Activated naive CD8-positive, alpha-beta T cell (primary cell): Measurements from ENCODE around the gene SMNDC1.
"Not testable (repeated sequence)": the region's sequence is repeated elsewhere in the genome, so short reads cannot be mapped to it uniquely, and the experiment has no call there.

Experiments used
- H3K27ac Mint-ChIP-seq: one replicate; pipeline ENCODE4 v1.8.0; 2021; ENCODE audit warnings: mixed read lengths
- H3K27me3 Mint-ChIP-seq: one replicate; pipeline ENCODE4 v1.8.0; 2021; ENCODE audit warnings: mixed read lengths
- H3K36me3 Mint-ChIP-seq: one replicate; pipeline ENCODE4 v1.8.0; 2021; ENCODE audit warnings: mixed read lengths
- H3K4me1 Mint-ChIP-seq: one replicate; pipeline ENCODE4 v1.8.0; 2021; ENCODE audit warnings: low read depth, mixed read lengths
- H3K4me3 Mint-ChIP-seq: one replicate; pipeline ENCODE4 v1.8.0; 2021; ENCODE audit warnings: mild to moderate bottlenecking, mixed read lengths
- H3K9me3 Mint-ChIP-seq: one replicate; pipeline ENCODE4 v1.8.0; 2021; ENCODE audit warnings: low read depth, mixed read lengths

Gene SMNDC1

GRCh38 chr10:110260746-110261477, 43.8 kb downstream of the SMNDC1 start:
- H3K9me3 Mint-ChIP-seq: no peaks in the 10 kb centered on the region
- H3K27ac Mint-ChIP-seq: no peak overlapping the region
- no peaks in the 10 kb centered on the region for H3K4me1 Mint-ChIP-seq
- H3K36me3 Mint-ChIP-seq: peaks cover 4% of the 10 kb centered on the region
- H3K27me3 Mint-ChIP-seq: no peaks in the 10 kb centered on the region
- no peak overlapping the region for H3K4me3 Mint-ChIP-seq

- H3K27ac Mint-ChIP-seq: no peak overlapping the region
- peaks cover 5% of the 10 kb centered on the region for H3K4me1 Mint-ChIP-seq
- H3K36me3 Mint-ChIP-seq: peaks cover 14% of the 10 kb centered on the region
- no peak overlapping the region for H3K4me3 Mint-ChIP-seq
- no peaks in the 10 kb centered on the region for H3K27me3 Mint-ChIP-seq
- peaks cover 8% of the 10 kb centered on the region for H3K9me3 Mint-ChIP-seq
Observed at GRCh38 chr10:110259317-110259716, 45.4 kb downstream of the SMNDC1 start.

DNA sequence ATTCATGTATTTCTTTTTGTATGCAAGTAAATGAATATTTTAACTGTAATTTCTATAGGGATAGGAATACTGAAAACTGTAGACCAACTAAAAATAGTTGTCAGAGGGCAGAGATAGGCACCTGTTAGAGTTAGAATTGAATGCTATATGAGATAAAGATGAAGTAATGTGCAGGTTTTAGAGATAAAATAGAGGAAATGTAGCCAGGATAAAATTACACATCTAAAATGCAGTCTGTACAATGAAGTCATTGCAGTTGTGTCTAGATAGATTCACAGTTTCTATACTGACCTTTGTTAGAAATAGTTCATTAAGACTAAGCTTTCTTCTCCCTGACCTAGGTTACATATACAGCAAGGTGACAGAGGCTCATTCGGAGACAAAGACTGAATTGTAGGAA, 46.2 kb downstream of the SMNDC1 start:
- peaks cover 8% of the 10 kb centered on the region for H3K9me3 Mint-ChIP-seq
- no peaks in the 10 kb centered on the region for H3K27me3 Mint-ChIP-seq
- H3K27ac Mint-ChIP-seq: no peak overlapping the region
- H3K4me1 Mint-ChIP-seq: peaks cover 8% of the 10 kb centered on the region
- H3K36me3 Mint-ChIP-seq: peaks cover 16% of the 10 kb centered on the region
- H3K4me3 Mint-ChIP-seq: no peak overlapping the region

DNA sequence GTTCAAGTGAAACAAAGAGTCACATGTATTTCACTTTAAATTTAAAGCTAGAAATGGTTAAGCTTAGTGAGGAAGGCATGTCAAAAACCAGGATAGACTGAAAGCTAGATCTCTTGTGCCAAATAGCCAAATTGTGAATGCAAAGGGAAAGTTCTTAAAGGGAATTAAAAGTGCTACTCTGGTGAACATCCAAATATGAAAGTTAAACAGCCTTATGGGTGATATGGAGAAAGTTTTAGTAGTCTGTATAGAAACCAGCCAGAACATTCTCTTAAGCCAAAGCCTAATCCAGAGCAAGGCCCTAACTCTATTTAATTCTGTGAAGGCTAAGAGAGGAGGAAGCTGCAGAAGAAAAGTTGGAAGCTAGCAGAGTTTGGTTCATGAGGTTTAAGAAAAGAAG, 50.3 kb downstream of the SMNDC1 start:
- Mint-ChIP-seq H3K27me3 (no peaks in the 10 kb centered on the region), H3K4me1 (peaks cover 29% of the 10 kb centered on the region), H3K9me3 (peaks cover 8% of the 10 kb centered on the region), H3K36me3 (peaks cover 19% of the 10 kb centered on the region), H3K4me3 (no peak overlapping the region), H3K27ac (no peak overlapping the region)

DNA sequence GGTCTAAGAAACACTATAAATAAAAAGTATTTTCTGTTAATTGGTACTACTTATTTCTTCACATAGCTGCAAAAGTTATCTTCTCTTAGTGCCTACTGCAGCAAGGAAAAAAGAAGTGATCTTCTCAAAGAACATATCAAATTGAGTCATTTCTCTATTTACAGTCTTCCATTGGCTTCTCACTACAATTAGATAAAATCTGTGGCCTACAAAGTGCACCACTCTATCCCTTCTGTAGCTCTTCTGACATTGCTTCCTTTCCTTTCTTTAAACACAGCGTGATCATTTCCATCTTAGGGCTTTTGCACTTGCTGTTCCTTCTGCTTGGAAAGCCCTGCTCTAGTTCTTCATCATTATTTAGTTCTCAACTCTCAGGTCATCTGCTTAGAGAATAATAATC, 52.6 kb downstream of the SMNDC1 start:
- H3K4me3 Mint-ChIP-seq: no peak overlapping the region
- peaks cover 33% of the 10 kb centered on the region for H3K4me1 Mint-ChIP-seq
- H3K9me3 Mint-ChIP-seq: peaks cover 8% of the 10 kb centered on the region
- H3K27ac Mint-ChIP-seq: no peak overlapping the region
- H3K36me3 Mint-ChIP-seq: peaks cover 19% of the 10 kb centered on the region
- no peaks in the 10 kb centered on the region for H3K27me3 Mint-ChIP-seq

DNA sequence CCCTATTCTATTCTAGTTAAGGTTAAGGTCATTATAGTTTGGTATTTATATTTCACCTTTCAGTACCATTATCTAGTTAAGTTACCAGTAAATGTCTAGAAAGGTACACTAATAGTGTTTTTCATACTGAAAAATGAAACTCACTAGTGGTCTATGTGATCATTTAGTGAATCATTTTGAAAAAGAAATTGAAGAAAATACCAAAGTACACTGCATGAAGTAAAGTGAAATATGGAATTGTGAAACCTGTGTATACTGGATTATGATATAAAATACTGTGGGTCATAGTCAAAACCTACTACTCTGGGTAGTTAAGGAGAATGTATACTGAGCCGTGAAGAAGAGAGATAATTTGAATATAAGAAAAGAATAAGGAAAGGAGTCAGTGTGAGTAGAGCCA, 53.3 kb downstream of the SMNDC1 start:
- peaks cover 22% of the 10 kb centered on the region for H3K36me3 Mint-ChIP-seq

DNA sequence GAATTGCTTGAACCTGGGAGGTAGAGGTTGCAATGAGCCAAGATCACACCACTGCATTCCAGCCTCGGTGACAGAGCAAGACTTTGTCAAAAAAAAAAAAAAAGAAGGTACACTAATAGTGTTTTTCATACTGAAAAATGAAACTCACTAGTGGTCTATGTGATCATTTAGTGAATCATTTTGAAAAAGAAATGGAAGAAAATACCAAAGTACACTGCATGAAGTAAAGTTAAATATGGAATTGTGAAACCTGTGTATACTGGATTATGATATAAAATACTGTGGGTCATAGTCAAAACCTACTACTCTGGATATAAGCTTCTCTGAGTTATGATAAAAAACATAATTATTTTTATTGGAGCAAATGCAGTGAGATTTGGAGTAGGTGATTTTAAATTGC, 55.2 kb downstream of the SMNDC1 start:
- H3K4me3 Mint-ChIP-seq, H3K27ac Mint-ChIP-seq: not testable (repeated sequence)

More for the DNA sequence above, 53.3 kb downstream of the SMNDC1 start:
- H3K4me1 Mint-ChIP-seq: peaks cover 33% of the 10 kb centered on the region
- H3K9me3 Mint-ChIP-seq, H3K27me3 Mint-ChIP-seq: not testable (repeated sequence)
- H3K27ac Mint-ChIP-seq: peak overlapping the region; percentile 25
- H3K4me3 Mint-ChIP-seq: peak overlapping the region; percentile 11

GRCh38 chr10:110247833-110248232, 56.9 kb downstream of the SMNDC1 start:
- H3K27me3 Mint-ChIP-seq, H3K27ac Mint-ChIP-seq, H3K9me3 Mint-ChIP-seq, H3K4me3 Mint-ChIP-seq: not testable (repeated sequence)
- H3K36me3 Mint-ChIP-seq: peaks cover 24% of the 10 kb centered on the region
- peaks cover 27% of the 10 kb centered on the region for H3K4me1 Mint-ChIP-seq

More for the DNA sequence above, 55.2 kb downstream of the SMNDC1 start:
- not testable (repeated sequence) for H3K9me3 Mint-ChIP-seq, H3K27me3 Mint-ChIP-seq
- H3K36me3 Mint-ChIP-seq: peaks cover 27% of the 10 kb centered on the region
- peaks cover 32% of the 10 kb centered on the region for H3K4me1 Mint-ChIP-seq

- Mint-ChIP-seq H3K36me3 (peaks cover 26% of the 10 kb centered on the region), H3K27ac (no peak overlapping the region), H3K9me3 (no peaks in the 10 kb centered on the region), H3K4me3 (no peak overlapping the region), H3K27me3 (no peaks in the 10 kb centered on the region), H3K4me1 (peaks cover 23% of the 10 kb centered on the region)
Observed at GRCh38 chr10:110244550-110244949, 60.2 kb downstream of the SMNDC1 start.

- Mint-ChIP-seq H3K9me3 (peaks cover 4% of the 10 kb centered on the region), H3K36me3 (peaks cover 34% of the 10 kb centered on the region), H3K27me3 (no peaks in the 10 kb centered on the region), H3K4me3 (no peak overlapping the region), H3K27ac (no peak overlapping the region), H3K4me1 (peaks cover 21% of the 10 kb centered on the region)
Observed at GRCh38 chr10:110242511-110242910, 62.2 kb downstream of the SMNDC1 start.

DNA sequence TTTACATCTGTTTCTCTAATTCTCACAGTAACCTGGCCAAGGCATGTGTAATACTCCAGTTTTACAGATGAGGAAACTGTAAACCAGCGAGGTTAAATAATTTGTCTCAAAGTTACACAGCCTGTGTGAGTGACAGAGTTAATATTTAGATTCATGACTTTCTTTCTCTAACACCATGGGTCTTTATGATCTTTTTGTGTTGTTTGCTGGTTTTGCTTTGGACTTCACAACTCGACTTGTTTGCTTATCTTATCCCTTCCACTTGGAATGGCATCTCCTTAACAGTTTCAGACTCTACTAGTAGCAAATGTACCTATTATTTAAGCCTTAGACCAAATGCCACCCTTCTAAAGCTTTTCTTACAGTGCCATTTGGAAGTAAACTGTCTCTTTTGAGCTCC, 62.9 kb downstream of the SMNDC1 start:
- Mint-ChIP-seq H3K9me3 (peaks cover 4% of the 10 kb centered on the region), H3K27me3 (no peaks in the 10 kb centered on the region), H3K36me3 (peaks cover 35% of the 10 kb centered on the region), H3K4me3 (no peak overlapping the region), H3K4me1 (peaks cover 21% of the 10 kb centered on the region), H3K27ac (no peak overlapping the region)

DNA sequence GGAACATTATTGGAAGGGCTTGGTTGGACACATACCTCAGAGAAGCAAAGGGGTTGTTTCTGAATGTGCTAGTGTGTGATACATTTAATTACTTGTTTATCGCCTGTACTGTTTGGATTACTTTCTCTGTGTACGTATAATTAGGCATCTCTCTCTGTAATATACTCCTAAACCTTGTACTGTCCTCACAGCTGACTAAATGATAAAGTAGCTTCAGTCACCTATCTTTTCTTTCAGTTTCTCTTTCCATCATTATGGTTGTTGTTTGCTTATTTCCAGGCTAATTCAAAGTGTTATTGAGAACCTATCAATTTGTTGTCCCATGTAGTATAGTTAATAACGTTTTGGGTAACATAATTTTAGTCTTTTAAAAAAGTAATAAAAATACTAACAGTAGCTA, 63.3 kb downstream of the SMNDC1 start:
- Mint-ChIP-seq H3K9me3 (peaks cover 4% of the 10 kb centered on the region), H3K27me3 (no peaks in the 10 kb centered on the region), H3K27ac (no peak overlapping the region), H3K36me3 (peaks cover 31% of the 10 kb centered on the region), H3K4me1 (peaks cover 21% of the 10 kb centered on the region), H3K4me3 (no peak overlapping the region)
